Hepatocyte (in vitro differentiated cells): ENCODE measurements around the gene MYBPC1. TPM values are rescaled to one million over a fixed set of nuclear protein-coding genes. Genes with fewer than 3 reads are reported as not detected.
A peak's percentile ranks its signal among the peaks of the same experiment; 100 is the strongest.

Source experiments
- DNase-seq: peaks from one replicate; pipeline ENCODE4 v3.0.0-alpha.2; 2016; ENCODE audit warnings: low spot score
- H2AFZ ChIP-seq: fragments of 200-600 bp; sonication (generic); 2 replicates; pipeline ENCODE4 v1.6.0; 2016; ENCODE audit warnings: antibody characterized with exemption, mild to moderate bottlenecking
- H3K27ac ChIP-seq: fragments of 200-600 bp; sonication (generic); 2 replicates; pipeline ENCODE4 v1.5.1; 2016; ENCODE audit warnings: mild to moderate bottlenecking
- H3K27me3 ChIP-seq: fragments of 200-600 bp; sonication (generic); 2 replicates; pipeline ENCODE4 v1.6.1; 2016
- H3K36me3 ChIP-seq: fragments of 200-600 bp; sonication (generic); replicated peaks from 2 replicates; pipeline ENCODE4 v1.5.1; 2016; ENCODE audit warnings: low read depth; ENCODE audit not compliant: insufficient read depth
- H3K4me1 ChIP-seq: fragments of 200-600 bp; sonication (generic); 2 replicates; pipeline ENCODE4 v1.5.1; 2016; ENCODE audit warnings: mild to moderate bottlenecking, moderate library complexity; ENCODE audit not compliant: insufficient read depth
- H3K4me2 ChIP-seq: fragments of 200-600 bp; sonication (generic); 2 replicates; pipeline ENCODE4 v1.6.0; 2016
- H3K4me3 ChIP-seq: fragments of 200-600 bp; sonication (generic); 2 replicates; pipeline ENCODE4 v1.5.1; 2016; ENCODE audit warnings: mild to moderate bottlenecking
- H3K79me2 ChIP-seq: fragments of 200-600 bp; sonication (generic); 2 replicates; pipeline ENCODE4 v1.6.0; 2017; ENCODE audit warnings: mild to moderate bottlenecking
- H3K9me2 ChIP-seq: fragments of 200-600 bp; sonication (generic); replicated peaks from 2 replicates; pipeline ENCODE4 v1.6.0; 2017; ENCODE audit warnings: mild to moderate bottlenecking; ENCODE audit not compliant: insufficient read depth
- H3K9me3 ChIP-seq: fragments of 200-600 bp; sonication (generic); 2 replicates; pipeline ENCODE4 v1.5.1; 2016; ENCODE audit warnings: low read depth, mild to moderate bottlenecking
- H4K20me1 ChIP-seq: fragments of 200-600 bp; sonication (generic); 2 replicates; pipeline ENCODE4 v1.6.0; 2016; ENCODE audit warnings: mild to moderate bottlenecking; ENCODE audit not compliant: insufficient read depth, poor library complexity, severe bottlenecking
- EZH2 ChIP-seq: fragments of 200-600 bp; sonication (generic); IDR thresholded peaks from 2 replicates; pipeline ENCODE4 v1.6.1; 2016; ENCODE audit warnings: antibody characterized with exemption, mild to moderate bottlenecking, borderline replicate concordance
- EZH2phosphoT487 ChIP-seq: fragments of 200-600 bp; sonication (generic); IDR thresholded peaks from one replicate; pipeline ENCODE4 v1.6.1; 2018; ENCODE audit warnings: antibody characterized with exemption, mild to moderate bottlenecking, low read depth, moderate library complexity; ENCODE audit not compliant: unreplicated experiment, severe bottlenecking
- WGBS: methylation state at CpG from one replicate; pipeline ENCODE4 v1.1.6; 2016; ENCODE audit warnings: low lambda C conversion rate; ENCODE audit errors: missing lambda C conversion rate; 5-methylcytosine and 5-hydroxymethylcytosine counted together
- polyA plus RNA-seq: library from polyadenylated mRNA; unstranded; fragments of >200 nt; fragmentation: Nextera tagmentation; extraction: Ambion mirVana; gene quantifications from 2 replicates; pipeline ENCODE4 v1.2.1, GENCODE V29; 2016
- total RNA-seq: library from RNA; depleted of rRNA; stranded (reverse); fragments of >200 nt; gene quantifications from 2 replicates; pipeline ENCODE4 v1.2.3, GENCODE V29; 2014
- TF ChIP-seq, protein P1 (sequence below): fragments of 200-600 bp; sonication (generic); IDR thresholded peaks from 2 replicates; pipeline ENCODE4 v1.5.1; 2016; ENCODE audit warnings: antibody characterized with exemption, mild to moderate bottlenecking; ENCODE audit not compliant: poor library complexity

MYBPC1 gene
- total and polyA plus RNA-seq, 2 experiments from 2014 or later = 1.7 to 3.4 TPM

DNA sequence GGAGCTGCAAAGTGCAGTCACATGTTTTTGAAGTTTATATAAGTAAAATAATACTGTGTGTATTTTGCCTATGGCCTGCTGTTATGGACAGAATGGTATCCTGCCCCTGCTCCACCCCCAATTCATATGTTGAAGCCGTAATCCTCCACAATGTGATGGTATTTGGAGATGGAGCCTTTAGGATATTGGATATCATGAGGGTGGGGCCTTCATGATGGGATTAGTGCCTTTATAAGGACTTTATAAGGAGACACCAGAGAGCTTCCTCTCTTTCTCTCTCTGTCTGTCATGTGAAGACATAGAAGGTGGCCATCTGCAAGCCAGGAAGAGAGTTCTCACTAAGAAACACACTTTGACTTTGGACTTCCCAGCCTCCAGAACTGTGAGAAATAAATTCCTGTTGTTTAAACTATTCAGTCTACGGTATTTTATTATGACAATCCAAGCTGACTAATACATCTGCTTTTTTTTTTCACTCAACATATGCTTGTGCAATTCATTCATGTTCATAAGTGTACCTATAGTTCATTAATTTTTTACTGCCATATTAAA, 99.6 kb downstream of the MYBPC1 start:
- H3K27me3 ChIP-seq = no peaks in the 10 kb centered on the region
- H3K79me2 ChIP-seq = peaks cover 13% of the 10 kb centered on the region
- no peaks in the 10 kb centered on the region for H3K9me2 ChIP-seq
- H3K4me3 ChIP-seq = no peak overlapping the region
- no peak overlapping the region for H3K27ac ChIP-seq
- WGBS = 86% methylated on average over 2 of the region's 2 CpGs
- DNase-seq = no peak
- no peak for TF ChIP-seq EZH2
- no peak for TF ChIP-seq EZH2phosphoT487
- TF ChIP-seq, protein P1, sequence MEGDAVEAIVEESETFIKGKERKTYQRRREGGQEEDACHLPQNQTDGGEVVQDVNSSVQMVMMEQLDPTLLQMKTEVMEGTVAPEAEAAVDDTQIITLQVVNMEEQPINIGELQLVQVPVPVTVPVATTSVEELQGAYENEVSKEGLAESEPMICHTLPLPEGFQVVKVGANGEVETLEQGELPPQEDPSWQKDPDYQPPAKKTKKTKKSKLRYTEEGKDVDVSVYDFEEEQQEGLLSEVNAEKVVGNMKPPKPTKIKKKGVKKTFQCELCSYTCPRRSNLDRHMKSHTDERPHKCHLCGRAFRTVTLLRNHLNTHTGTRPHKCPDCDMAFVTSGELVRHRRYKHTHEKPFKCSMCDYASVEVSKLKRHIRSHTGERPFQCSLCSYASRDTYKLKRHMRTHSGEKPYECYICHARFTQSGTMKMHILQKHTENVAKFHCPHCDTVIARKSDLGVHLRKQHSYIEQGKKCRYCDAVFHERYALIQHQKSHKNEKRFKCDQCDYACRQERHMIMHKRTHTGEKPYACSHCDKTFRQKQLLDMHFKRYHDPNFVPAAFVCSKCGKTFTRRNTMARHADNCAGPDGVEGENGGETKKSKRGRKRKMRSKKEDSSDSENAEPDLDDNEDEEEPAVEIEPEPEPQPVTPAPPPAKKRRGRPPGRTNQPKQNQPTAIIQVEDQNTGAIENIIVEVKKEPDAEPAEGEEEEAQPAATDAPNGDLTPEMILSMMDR = no peak
- peaks cover 23% of the 10 kb centered on the region for H3K4me1 ChIP-seq
- no peak overlapping the region for H2AFZ ChIP-seq
- no peaks in the 10 kb centered on the region for H4K20me1 ChIP-seq
- no peak overlapping the region for H3K4me2 ChIP-seq
- H3K36me3 ChIP-seq = no peaks in the 10 kb centered on the region
- H3K9me3 ChIP-seq = no peaks in the 10 kb centered on the region

GRCh38 chr12:101694986-101695385, 100.2 kb downstream of the MYBPC1 start:
- no peaks in the 10 kb centered on the region for H3K9me2 ChIP-seq
- H3K27ac ChIP-seq = peak overlapping the region; percentile 11

DNA sequence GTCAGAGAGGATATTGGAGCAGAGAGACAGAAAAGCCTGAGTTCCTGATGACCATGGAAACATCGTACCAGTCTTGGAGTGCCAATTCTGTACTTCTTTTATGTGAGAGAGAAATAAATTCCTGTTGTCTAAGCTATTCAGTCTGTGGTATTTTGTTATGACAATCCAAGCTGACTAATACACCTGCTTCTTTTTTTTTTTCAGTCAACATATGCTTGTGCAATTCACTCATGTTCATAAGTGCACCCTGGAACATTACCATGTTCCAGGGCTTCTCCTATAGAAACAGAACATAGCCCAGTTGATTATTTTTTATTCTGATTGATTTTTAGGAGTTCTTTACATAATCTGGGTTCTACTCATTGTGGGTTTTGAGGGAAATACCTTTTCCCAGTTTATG, 100.9 kb downstream of the MYBPC1 start:
- Histone ChIP-seq H2AFZ (no peak overlapping the region), H3K36me3 (no peaks in the 10 kb centered on the region), H3K27ac (peak overlapping the region; percentile 91), H3K4me1 (peaks cover 32% of the 10 kb centered on the region), H3K4me2 (peak overlapping the region; percentile 95), H3K4me3 (no peak overlapping the region), H3K27me3 (no peaks in the 10 kb centered on the region), H3K9me3 (no peaks in the 10 kb centered on the region), H3K79me2 (peaks cover 27% of the 10 kb centered on the region), H4K20me1 (peaks cover 5% of the 10 kb centered on the region), H3K9me2 (no peaks in the 10 kb centered on the region)
- no peak for TF ChIP-seq EZH2phosphoT487
- TF ChIP-seq EZH2 = no peak
- TF ChIP-seq, protein P1 = no peak
- 97% methylated on average over 1 of the region's 1 CpG for WGBS
- no peak for DNase-seq

More at GRCh38 chr12:101694986-101695385, 100.2 kb downstream of the MYBPC1 start:
- WGBS = 98% methylated on average over 2 of the region's 2 CpGs
- Histone ChIP-seq H4K20me1 (peaks cover 3% of the 10 kb centered on the region), H2AFZ (no peak overlapping the region), H3K79me2 (peaks cover 20% of the 10 kb centered on the region), H3K4me1 (peaks cover 26% of the 10 kb centered on the region), H3K4me2 (no peak overlapping the region), H3K36me3 (no peaks in the 10 kb centered on the region), H3K27me3 (no peaks in the 10 kb centered on the region), H3K4me3 (no peak overlapping the region), H3K9me3 (no peaks in the 10 kb centered on the region)
- DNase-seq = no peak
- no peak for TF ChIP-seq EZH2phosphoT487
- TF ChIP-seq EZH2 = no peak
- TF ChIP-seq, protein P1 = no peak
